Sciatic nerve (tissue), 2 donors: ENCODE measurements around the gene UNC13C. TPM values are rescaled to one million over a fixed set of nuclear protein-coding genes. Genes with fewer than 3 reads are reported as not detected.

ENCODE experiments used
- ATAC-seq: fragments of 200-7000 bp; cut with Tn5 transposase; one replicate; pipeline ENCODE4 v1.9.1; 2020; ENCODE audit warnings: mild to moderate bottlenecking, moderate library complexity
- DNase-seq: peaks from one replicate; pipeline ENCODE4 v3.0.0-alpha.2; 2020; ENCODE audit warnings: low spot score
- intact Hi-C: fragments of 100-400 bp; cut with DNase I; formaldehyde crosslinking; loops from one replicate; pipeline ENCODE4 v1.14.2; 2022
- total RNA-seq: library from RNA; stranded (reverse); fragmentation: NEBNext Ultra II Directional; extraction: Animal tissue kit (Norgen Biotek cat#: 25700); gene quantifications from one replicate; pipeline ENCODE4 v1.2.1, GENCODE V29; 2021
- donor health status: DM: no; HTN: no; CAD: no.
- donor health status: DM: no; HTN: no; CAD: no.

Gene UNC13C
- total RNA-seq, 1 donor from 2014 or later: 0.04 TPM

GRCh38 chr15:54517366-54517765 is 539.1 kb downstream of the UNC13C start:
- DNase-seq (no peak), ATAC-seq (no peak)
- intact Hi-C loops: no loop called here

DNA sequence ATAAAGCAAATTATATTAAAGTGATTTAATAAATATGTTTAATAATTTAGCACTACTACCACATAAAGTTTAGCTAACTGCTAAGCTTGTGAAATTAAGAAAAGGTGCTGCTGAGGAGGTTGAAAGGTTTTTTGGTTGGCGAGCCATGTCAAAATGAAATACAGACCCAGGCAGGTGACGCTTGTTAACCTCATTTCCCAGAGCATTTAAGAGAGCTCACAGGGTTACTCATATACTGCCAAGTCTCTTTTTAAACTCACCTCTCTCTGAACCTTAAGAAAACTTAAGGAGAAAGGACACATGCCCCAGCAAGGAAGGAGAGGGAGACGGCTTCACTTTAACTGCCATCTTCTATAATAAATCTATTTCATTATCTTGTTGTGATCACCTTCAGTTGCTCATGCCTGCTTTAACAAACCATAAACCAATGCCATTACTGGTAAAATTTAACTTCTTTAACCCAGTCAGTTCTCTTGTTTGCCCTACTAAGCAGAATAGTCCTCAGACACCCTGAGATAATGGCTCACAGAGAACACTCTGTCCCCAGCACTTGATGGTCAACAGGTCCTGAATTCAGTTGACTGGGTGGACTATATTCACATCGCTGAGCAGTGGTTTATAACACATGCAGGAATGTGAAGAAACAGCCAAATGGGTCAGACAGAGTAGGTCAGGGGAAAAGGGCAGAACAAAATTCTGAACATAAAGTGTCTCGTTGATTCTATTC is 540.1 kb downstream of the UNC13C start:
- DNase-seq (no peak), ATAC-seq (peak; percentile 34)
- intact Hi-C loops: no loop called here

GRCh38 chr15:54519577-54519976 is 541.3 kb downstream of the UNC13C start:
- DNase-seq (no peak), ATAC-seq (peak; percentile 50)
- intact Hi-C loops: no loop called here

DNA sequence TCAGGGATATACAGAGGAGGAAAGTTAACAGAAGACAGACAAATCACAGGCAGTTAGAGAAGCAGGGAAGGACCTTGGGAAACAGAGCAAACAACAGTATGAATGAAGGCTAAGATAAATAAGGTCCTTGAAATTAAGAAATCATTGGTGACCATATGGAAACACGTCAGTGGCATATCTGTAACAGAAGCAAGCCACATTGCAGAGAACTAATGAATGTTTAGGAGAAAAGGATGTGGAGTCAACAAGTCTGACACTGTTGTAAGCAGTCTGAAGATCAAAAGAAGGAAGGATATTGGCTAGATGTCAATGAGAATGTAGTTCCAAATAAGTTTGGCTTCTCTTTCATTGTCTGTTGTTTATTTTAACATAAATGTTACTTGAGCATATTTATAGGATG is 542.4 kb downstream of the UNC13C start:
- intact Hi-C loops: no loop called here
- ATAC-seq (no peak), DNase-seq (no peak)

DNA sequence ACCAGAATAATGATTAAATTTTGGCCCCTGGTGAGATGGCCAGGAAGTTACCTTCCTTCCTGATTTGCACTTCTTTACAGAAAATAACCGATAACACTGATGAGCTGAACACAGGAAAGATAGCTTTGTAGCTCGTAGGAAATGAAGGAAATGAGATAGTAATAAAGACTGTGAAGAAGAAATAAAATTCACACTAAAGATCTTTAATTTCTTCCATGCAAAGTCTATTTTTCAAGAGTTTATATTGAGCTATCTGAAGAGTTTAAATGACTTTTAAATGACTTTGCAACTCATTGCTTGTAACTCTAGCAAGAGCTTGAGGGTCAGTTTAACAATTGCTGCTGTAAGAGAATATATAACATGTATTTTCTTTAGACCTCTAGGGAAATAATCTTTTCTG is 543.0 kb downstream of the UNC13C start:
- intact Hi-C loops: no loop called here
- ATAC-seq (no peak), DNase-seq (no peak)

GRCh38 chr15:54528021-54528420 is 549.8 kb downstream of the UNC13C start:
- ATAC-seq: no peak
- intact Hi-C loops: no loop called here
- no peak for DNase-seq

DNA sequence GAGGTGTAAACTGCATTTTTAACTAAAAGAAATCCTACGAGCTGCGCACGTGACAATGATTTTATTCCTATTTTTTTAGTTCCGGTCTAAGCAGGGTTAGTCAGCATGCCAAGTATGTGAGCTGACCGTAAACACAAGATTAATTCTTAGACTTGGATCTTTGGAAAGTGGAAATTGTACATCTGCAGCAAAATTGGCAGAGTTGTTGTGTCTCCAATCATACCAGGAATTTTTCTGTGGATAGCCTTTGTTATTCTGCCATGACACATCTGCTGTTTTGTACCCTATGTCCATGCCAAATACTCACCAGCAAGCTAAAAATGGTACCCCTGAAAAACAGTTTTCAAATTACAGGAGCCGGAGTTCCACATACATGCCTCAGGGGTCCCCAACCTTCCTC is 562.5 kb downstream of the UNC13C start:
- no peak for DNase-seq
- no peak for ATAC-seq
- intact Hi-C loops: no loop called here

DNA sequence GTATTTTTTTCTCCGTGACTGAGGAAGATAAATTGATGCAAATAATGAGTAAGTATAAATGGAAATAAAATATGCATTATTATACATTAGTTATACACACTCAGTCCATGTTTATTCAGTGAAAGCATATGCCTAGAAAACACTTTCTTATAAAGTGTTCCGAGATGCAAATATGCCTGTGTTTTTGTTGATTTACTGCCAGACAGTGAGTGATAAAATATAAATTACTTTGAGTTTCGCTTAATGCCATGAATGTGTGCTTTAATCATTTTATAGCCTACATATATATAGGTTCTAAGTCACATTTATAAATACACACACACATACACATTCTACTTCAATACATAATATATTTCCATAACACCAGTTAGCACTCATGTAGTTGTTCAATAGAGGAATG is 569.2 kb downstream of the UNC13C start:
- ATAC-seq: no peak
- intact Hi-C loops: no loop called here
- no peak for DNase-seq

- no peak for ATAC-seq
- intact Hi-C loops: no loop called here
- no peak for DNase-seq
Observed at GRCh38 chr15:54550954-54551353, 572.7 kb downstream of the UNC13C start.

DNA sequence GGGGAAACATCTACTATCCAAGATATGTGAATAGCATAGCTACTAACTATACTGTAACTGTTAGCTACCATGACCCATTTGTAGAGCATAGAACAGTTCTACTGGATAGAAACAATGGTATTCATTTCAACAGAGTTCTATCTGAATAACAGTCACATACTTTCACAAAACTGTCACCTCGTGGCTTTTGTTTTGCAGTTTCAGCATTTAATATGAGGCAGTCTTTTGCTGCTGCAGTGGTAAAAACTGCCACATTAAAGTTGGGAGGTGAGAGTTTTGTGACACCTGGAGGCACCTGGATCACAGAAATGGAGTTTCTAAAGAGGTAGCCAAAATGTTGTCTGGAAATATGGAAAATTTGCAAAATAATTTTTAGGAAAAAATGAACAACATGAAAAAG is 578.0 kb downstream of the UNC13C start:
- DNase-seq (no peak), ATAC-seq (no peak)
- intact Hi-C loops: no loop called here

- ATAC-seq (peak; percentile 44), DNase-seq (peak; percentile 58)
- intact Hi-C loops: no loop called here
Observed at GRCh38 chr15:54559405-54560069, 581.3 kb downstream of the UNC13C start.

DNA sequence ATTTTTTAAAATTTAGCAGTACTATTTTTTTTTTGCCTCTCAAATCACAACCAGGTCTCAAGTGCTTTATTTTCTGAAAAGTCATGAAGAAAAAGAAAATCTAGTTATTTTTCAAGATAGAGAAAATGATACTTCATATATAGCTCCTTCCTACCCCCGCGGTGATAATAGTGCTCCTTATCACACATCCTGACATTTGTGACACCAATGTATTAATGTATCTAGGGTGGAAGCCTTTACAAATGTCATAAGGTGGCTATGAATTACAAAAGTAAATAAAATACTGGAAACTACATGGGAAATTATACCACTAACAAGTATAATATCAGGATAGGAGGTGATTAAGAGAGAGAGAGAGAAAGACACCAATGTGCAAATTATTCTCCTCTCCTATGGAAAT is 582.2 kb downstream of the UNC13C start:
- DNase-seq (no peak), ATAC-seq (no peak)
- intact Hi-C loops: no loop called here

DNA sequence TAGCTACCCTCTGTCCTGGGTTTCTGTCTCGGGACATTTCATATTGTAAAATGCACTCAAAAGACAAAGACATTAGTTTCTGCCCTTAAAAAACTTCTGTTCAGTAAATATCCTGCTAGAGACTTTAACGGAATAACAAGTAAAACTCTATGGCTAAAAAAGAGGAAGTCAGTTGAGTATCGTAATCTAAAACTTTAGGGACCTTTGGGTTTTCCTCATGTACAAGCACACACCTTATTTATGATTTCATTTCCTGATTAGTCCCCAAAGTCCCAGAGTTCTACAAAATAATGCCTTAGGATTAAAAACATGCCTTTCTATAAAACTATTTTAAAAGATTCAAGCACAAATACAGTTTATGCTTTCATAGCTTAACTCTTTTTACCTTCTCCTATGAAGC is 585.9 kb downstream of the UNC13C start:
- intact Hi-C loops: no loop called here
- no peak for DNase-seq
- ATAC-seq: no peak

- ATAC-seq (no peak), DNase-seq (no peak)
- intact Hi-C loops: no loop called here
Observed at GRCh38 chr15:54566654-54567053, 588.4 kb downstream of the UNC13C start.

DNA sequence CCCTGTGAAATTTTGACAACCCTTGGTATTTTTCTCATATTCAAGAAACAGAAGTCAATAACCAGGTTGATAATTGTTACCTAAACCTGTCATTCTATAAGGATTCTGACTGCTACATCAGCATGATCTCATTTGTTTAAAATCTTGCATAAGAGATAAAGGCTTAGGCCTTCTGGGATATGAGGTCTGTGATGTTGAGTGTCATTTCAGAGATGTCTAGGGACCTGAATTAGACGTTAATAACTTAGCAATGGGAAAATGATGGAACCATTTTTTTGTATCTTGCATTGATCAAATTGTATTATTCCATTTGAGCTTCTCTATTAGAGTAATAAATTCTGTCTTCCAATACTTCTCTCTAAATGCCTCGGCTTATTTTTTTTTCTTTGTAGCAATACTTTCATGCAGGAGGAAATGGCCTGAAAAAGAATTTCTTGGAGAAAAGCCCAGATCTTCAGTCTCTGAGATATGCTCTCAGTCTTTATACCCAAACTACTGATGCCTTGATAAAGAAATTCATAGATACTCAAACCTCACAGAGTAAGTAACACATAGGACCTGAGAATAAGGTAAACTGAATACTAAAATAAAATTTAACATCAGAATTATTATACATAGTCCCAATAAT is 589.3 kb downstream of the UNC13C start:
- ATAC-seq (no peak), DNase-seq (no peak)
- intact Hi-C loops: no loop called here

DNA sequence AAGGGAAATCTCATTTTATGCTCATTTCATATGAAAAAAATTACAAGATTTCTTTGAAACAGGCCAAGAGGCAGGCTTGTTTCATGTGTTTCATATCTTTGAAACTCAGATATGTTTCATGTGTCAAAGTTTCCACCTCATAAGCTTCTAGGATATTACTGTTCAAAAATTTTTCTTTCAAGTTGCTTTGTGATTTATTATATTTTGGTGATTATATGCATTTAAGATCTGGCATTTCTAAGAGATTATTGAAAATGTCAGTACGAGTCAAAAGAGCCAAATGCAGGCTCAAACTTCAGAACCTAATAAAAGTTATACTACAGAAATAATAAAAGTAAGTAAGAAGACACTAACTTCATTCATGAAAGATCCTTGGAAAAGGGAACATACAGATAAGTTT is 590.1 kb downstream of the UNC13C start:
- DNase-seq (no peak), ATAC-seq (no peak)
- intact Hi-C loops: no loop called here

DNA sequence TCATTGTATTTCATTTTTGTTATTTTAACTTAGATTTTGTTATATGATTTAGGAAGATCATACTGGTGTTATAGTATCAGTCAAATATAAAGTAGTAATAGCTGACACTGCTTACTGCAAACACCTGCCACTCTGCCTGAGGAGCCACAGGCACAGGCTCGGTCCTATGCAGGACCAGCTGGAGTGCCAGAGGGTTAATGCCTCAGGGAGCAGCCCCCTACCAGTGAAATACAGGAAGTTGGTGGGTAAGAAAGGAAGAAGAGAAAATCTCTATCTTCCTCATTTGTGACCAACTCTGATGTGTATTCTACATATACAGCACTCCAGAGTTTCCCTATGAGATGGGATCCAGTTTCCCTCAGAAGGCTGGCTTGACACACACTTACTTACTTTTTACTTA is 593.3 kb downstream of the UNC13C start:
- intact Hi-C loops: no loop called here
- ATAC-seq (no peak), DNase-seq (no peak)

DNA sequence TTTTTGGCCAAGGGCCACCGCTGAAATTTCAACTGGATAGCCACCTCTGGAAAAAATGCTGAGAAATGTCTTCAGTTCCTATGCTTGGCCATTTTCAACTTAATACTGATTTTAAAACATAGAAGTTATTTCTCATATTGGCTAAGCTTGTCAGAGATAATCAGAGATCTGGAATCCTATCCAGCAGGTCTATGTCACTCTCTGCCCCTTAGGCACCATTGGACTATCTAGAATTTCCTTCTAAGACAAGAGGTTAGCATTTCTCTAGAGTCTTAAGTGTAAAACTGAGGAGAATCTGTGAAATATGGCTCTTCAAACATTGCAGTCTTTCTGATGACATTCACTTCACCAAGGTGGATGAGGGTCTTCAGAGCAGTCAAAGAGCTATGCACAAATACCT is 597.3 kb downstream of the UNC13C start:
- no peak for ATAC-seq
- intact Hi-C loops: no loop called here

DNA sequence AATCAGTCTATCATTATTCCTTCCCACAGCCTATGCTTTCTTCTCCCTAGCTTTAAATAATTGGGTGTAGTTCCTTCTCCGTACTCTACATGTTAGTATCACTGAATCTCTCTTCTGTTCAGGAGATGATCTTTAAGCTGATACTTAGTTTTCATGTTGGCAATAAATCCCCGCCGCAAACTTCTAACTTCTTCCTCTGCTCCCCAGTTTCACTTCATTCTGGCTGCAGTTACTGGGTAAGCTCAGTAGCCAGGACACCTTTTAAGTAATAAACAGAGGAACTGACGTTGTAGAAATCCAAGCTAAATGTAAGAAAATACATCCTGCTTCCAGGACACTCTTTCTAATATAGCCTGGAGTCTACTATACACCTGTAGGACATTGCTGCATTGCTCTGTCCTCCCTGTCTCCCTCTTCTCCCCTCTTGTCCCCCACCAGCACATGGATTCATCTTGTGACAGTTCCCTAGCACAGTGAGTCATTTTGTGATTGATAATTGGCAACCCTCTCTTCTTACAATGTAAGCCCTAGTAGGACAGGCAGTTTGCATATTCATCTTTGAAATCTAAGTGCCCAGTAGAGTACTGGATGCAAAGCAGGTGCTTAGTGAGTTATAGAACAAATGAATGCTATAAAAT is 598.2 kb downstream of the UNC13C start:
- intact Hi-C loops: no loop called here
- peak; percentile 28 for ATAC-seq
- no peak for DNase-seq

More for the DNA sequence above, 597.3 kb downstream of the UNC13C start:
- no peak for DNase-seq
